Activated CD8-positive, alpha-beta T cell treated with anti-CD3 and anti-CD28 coated beads for 36 hours (primary cell): ENCODE results near the gene ERCC6. TPM values are rescaled to one million over a fixed set of nuclear protein-coding genes. Genes with fewer than 3 reads are reported as not detected.

Experiments used
- ATAC-seq: fragments of 200-7000 bp; cut with Tn5 transposase; one replicate; pipeline ENCODE4 v1.10.0; 2021; ENCODE audit warnings: mild to moderate bottlenecking, moderate library complexity
- CTCF ChIA-PET: fragments of 350-600 bp; sonication (Branson Sonifier 250); formaldehyde crosslinking; loops from one replicate; lab custom pipeline; 2021; ENCODE audit warnings: antibody characterized with exemption; lab: Charles Lee
- POLR2A ChIA-PET: fragments of 350-600 bp; sonication (Branson Sonifier 250); formaldehyde crosslinking; loops from one replicate; lab custom pipeline; 2021; ENCODE audit warnings: antibody characterized with exemption; lab: Charles Lee
- DNase-seq: peaks from one replicate; pipeline ENCODE4 v3.0.0-alpha.2; 2020
- H3K27ac Mint-ChIP-seq: one replicate; pipeline ENCODE4 v1.8.0; 2021; ENCODE audit warnings: mild to moderate bottlenecking, mixed read lengths
- H3K27me3 Mint-ChIP-seq: one replicate; pipeline ENCODE4 v1.8.0; 2021; ENCODE audit warnings: mixed read lengths
- H3K36me3 Mint-ChIP-seq: one replicate; pipeline ENCODE4 v1.8.0; 2021; ENCODE audit warnings: low read depth, mixed read lengths
- H3K4me1 Mint-ChIP-seq: one replicate; pipeline ENCODE4 v1.8.0; 2021; ENCODE audit warnings: low read depth, mixed read lengths
- H3K4me3 Mint-ChIP-seq: one replicate; pipeline ENCODE4 v1.8.0; 2021; ENCODE audit warnings: mild to moderate bottlenecking, moderate library complexity, mixed read lengths
- H3K9me3 Mint-ChIP-seq: one replicate; pipeline ENCODE4 v1.8.0; 2021; ENCODE audit warnings: mixed read lengths
- CTCF ChIP-seq: fragments of 200-600 bp; IDR thresholded peaks from one replicate; pipeline ENCODE4 v1.8.0; 2022; ENCODE audit warnings: antibody characterized with exemption, mild to moderate bottlenecking
- intact Hi-C: fragments of 100-400 bp; cut with micrococcal nuclease; formaldehyde crosslinking; loops from one replicate; pipeline ENCODE4 v1.10.0; 2022
- total RNA-seq, 2 experiments: library from RNA; stranded (reverse); gene quantifications; one replicate each; pipeline ENCODE4 v1.2.3, GENCODE V29; 2021

Gene ERCC6
- total RNA-seq, 2 experiments from 2014 or later, result 19.1 to 21.8 TPM

GRCh38 chr10:49478819-49479218 is 60.1 kb downstream of the ERCC6 start:
- ATAC-seq (no peak), DNase-seq (no peak)
- ChIA-PET CTCF (interaction anchor here (2.2 kb wide), 1 partner anchor 71 kb away, joined by 8 read pairs; no protein-coding TSS in a partner anchor), POLR2A (no interaction called here)
- peaks cover 58% of the 10 kb centered on the region for H3K36me3 Mint-ChIP-seq
- H3K4me3 Mint-ChIP-seq, result no peak overlapping the region
- TF ChIP-seq CTCF, result no peak
- H3K9me3 Mint-ChIP-seq, result no peaks in the 10 kb centered on the region
- H3K4me1 Mint-ChIP-seq, result no peaks in the 10 kb centered on the region
- H3K27me3 Mint-ChIP-seq, result no peaks in the 10 kb centered on the region
- H3K27ac Mint-ChIP-seq, result no peak overlapping the region
- intact Hi-C loops, result no loop called here

- Mint-ChIP-seq H3K27me3 (no peaks in the 10 kb centered on the region), H3K4me3 (no peak overlapping the region), H3K9me3 (no peaks in the 10 kb centered on the region), H3K36me3 (peaks cover 70% of the 10 kb centered on the region), H3K27ac (no peak overlapping the region), H3K4me1 (no peaks in the 10 kb centered on the region)
- ATAC-seq (no peak), DNase-seq (no peak)
- ChIA-PET CTCF (no interaction called here), POLR2A (no interaction called here)
- intact Hi-C loops, result no loop called here
- no peak for TF ChIP-seq CTCF
Measured at GRCh38 chr10:49474901-49475300, 64.0 kb downstream of the ERCC6 start.

- ChIA-PET CTCF (interaction anchor here (0.7 kb wide), 1 partner anchor 40 kb away, joined by 3 read pairs; no protein-coding TSS in a partner anchor), POLR2A (no interaction called here)
- Mint-ChIP-seq H3K9me3 (no peaks in the 10 kb centered on the region), H3K4me3 (no peak overlapping the region), H3K27ac (no peak overlapping the region), H3K36me3 (peaks cover 61% of the 10 kb centered on the region), H3K27me3 (no peaks in the 10 kb centered on the region), H3K4me1 (no peaks in the 10 kb centered on the region)
- no peak for TF ChIP-seq CTCF
- ATAC-seq, result no peak
- DNase-seq, result no peak
- intact Hi-C loops, result no loop called here
Measured at GRCh38 chr10:49471532-49471931, 67.4 kb downstream of the ERCC6 start.

- Mint-ChIP-seq H3K27ac (no peak overlapping the region), H3K4me1 (no peaks in the 10 kb centered on the region), H3K36me3 (peaks cover 56% of the 10 kb centered on the region), H3K9me3 (peaks cover 12% of the 10 kb centered on the region), H3K4me3 (no peak overlapping the region), H3K27me3 (no peaks in the 10 kb centered on the region)
- intact Hi-C loops, result no loop called here
- ChIA-PET CTCF (no interaction called here), POLR2A (no interaction called here)
- DNase-seq, result no peak
- no peak for ATAC-seq
- no peak for TF ChIP-seq CTCF
Measured at GRCh38 chr10:49465736-49466135, 73.2 kb downstream of the ERCC6 start.

Other genes starting within 250 kb of the ERCC6 start
- gene C10orf71, start 240.0 kb downstream of the ERCC6 start, total RNA-seq, result not detected
- not detected for gene DRGX, start 143.0 kb downstream of the ERCC6 start, total RNA-seq
- gene SLC18A3, start 71.2 kb upstream of the ERCC6 start, total RNA-seq, result not detected
- not detected for gene CHAT, start 74.9 kb upstream of the ERCC6 start, total RNA-seq
- gene C10orf53, start 140.5 kb upstream of the ERCC6 start, total RNA-seq, result not detected
- gene OGDHL, start 223.2 kb upstream of the ERCC6 start, total RNA-seq, result under 1 TPM; 0.40 to 0.68 TPM